Ectodermal cell (in vitro differentiated cells): Measurements from ENCODE around the gene SYNJ2.

Experiments used
- H3K27ac ChIP-seq: 2 replicates; pipeline ENCODE4 v1.7.0; 2013; ENCODE audit warnings: mild to moderate bottlenecking, low read depth, low read length; ENCODE audit not compliant: insufficient read depth, poor library complexity, severe bottlenecking
- H3K27me3 ChIP-seq: 2 replicates; pipeline ENCODE4 v1.7.0; 2013; ENCODE audit warnings: mild to moderate bottlenecking, low read length; ENCODE audit not compliant: insufficient read depth, control insufficient read depth, poor library complexity, severe bottlenecking
- H3K36me3 ChIP-seq: one replicate; pipeline ENCODE4 v1.7.0; 2013; ENCODE audit warnings: low read length; ENCODE audit not compliant: control insufficient read depth, insufficient read depth
- H3K4me1 ChIP-seq: one replicate; pipeline ENCODE4 v1.7.0; 2013; ENCODE audit warnings: low read length; ENCODE audit not compliant: control insufficient read depth, insufficient read depth
- H3K4me3 ChIP-seq: 2 replicates; pipeline ENCODE4 v1.7.0; 2013; ENCODE audit warnings: low read depth, low read length, control low read depth; ENCODE audit not compliant: insufficient read depth
- H3K9me3 ChIP-seq: 2 replicates; pipeline ENCODE4 v1.7.0; 2013; ENCODE audit warnings: mild to moderate bottlenecking, low read length, moderate library complexity; ENCODE audit not compliant: control insufficient read depth
- WGBS, 2 experiments: methylation state at CpG; one replicate each; pipeline ENCODE4 v1.1.7; 2013; ENCODE audit warnings: missing lambda C conversion rate in 2 of 2; 5-methylcytosine and 5-hydroxymethylcytosine counted together

SYNJ2 gene

GRCh38 chr6:158142789-158143188, 161.1 kb downstream of the SYNJ2 start:
- no peak overlapping the region for H3K27ac ChIP-seq
- H3K27me3 ChIP-seq = no peaks in the 10 kb centered on the region
- H3K4me3 ChIP-seq = no peak overlapping the region
- H3K9me3 ChIP-seq = no peaks in the 10 kb centered on the region
- no peaks in the 10 kb centered on the region for H3K4me1 ChIP-seq
- H3K36me3 ChIP-seq = no peaks in the 10 kb centered on the region

GRCh38 chr6:158143700-158144099, 162.0 kb downstream of the SYNJ2 start:
- H3K4me3 ChIP-seq = no peak overlapping the region
- no peaks in the 10 kb centered on the region for H3K36me3 ChIP-seq
- H3K4me1 ChIP-seq = no peaks in the 10 kb centered on the region
- H3K9me3 ChIP-seq = no peaks in the 10 kb centered on the region
- H3K27ac ChIP-seq = no peak overlapping the region
- 29 to 43% methylated on average over 1 of the region's 1 CpG for WGBS, 2 experiments
- no peaks in the 10 kb centered on the region for H3K27me3 ChIP-seq
